AG10803 (cell line): Measurements from ENCODE around the gene CXCL1.

Source experiments
- DNase-seq: peaks from one replicate; pipeline ENCODE4 v3.0.0; 2010; ENCODE audit warnings: low read depth
- H3K4me3 ChIP-seq: 2 replicates; pipeline ENCODE4 v1.5.1; 2011; ENCODE audit warnings: mild to moderate bottlenecking, low read length, control low read depth
- TF ChIP-seq, protein P1 (sequence below): conservative IDR thresholded peaks from 2 replicates; pipeline ENCODE4 v1.5.1; 2011; ENCODE audit warnings: mild to moderate bottlenecking, low read length, control low read depth, inconsistent platforms

Gene CXCL1

DNA sequence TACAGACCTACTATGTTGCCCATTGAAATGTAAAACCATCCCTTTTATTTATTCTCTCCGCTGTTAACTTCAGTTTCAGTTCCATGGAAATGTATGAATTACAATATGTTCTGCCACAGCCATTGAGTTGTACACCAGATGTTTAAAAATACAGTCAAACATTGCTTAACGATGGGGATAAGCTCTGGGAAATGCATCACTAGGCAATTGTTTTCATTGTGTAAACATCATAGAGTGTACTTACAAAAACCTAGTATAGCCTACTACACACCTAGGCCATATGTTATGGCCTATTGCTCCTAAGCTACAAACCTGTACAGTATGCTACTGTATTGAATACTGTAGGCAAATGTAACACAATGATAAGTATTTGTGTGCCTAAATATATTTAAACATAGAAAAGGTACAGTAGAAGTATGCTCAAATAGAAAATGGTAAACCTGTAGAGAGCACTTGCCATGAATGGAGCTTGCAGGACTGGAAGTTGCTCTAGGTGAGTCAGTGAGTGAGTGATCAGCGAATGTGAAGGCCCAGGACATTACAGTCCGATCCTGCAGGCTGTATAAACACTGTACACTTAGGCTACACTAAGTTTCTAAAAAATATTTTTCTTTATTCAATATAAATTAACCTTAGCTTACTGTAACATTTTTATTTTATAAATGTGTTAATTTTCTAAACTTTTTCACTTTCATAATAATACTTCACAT is 18.8 kb upstream of the CXCL1 start:
- TF ChIP-seq, protein P1, sequence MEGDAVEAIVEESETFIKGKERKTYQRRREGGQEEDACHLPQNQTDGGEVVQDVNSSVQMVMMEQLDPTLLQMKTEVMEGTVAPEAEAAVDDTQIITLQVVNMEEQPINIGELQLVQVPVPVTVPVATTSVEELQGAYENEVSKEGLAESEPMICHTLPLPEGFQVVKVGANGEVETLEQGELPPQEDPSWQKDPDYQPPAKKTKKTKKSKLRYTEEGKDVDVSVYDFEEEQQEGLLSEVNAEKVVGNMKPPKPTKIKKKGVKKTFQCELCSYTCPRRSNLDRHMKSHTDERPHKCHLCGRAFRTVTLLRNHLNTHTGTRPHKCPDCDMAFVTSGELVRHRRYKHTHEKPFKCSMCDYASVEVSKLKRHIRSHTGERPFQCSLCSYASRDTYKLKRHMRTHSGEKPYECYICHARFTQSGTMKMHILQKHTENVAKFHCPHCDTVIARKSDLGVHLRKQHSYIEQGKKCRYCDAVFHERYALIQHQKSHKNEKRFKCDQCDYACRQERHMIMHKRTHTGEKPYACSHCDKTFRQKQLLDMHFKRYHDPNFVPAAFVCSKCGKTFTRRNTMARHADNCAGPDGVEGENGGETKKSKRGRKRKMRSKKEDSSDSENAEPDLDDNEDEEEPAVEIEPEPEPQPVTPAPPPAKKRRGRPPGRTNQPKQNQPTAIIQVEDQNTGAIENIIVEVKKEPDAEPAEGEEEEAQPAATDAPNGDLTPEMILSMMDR, result no peak
- no peak overlapping the region for H3K4me3 ChIP-seq
- no peak for DNase-seq

DNA sequence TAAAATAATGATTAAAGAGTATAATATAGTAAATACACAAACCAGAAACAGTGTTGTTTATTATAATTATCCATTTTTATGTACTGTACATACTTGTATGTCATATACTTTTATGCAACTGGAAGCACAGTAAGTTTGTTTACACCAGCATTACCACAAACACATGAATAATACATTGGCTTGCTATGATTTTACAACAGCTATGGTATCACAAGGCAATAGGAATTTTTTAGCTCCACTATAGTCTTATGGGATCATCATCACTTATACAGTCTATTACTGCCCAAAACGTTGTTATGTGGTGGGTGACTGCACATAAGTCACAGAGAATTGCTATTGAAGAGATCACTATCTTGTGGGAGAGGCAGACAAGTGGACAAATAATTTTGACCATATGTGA is 17.9 kb upstream of the CXCL1 start:
- TF ChIP-seq, protein P1, result no peak
- H3K4me3 ChIP-seq, result no peak overlapping the region
- DNase-seq, result no peak

- TF ChIP-seq, protein P1, result no peak
- no peak overlapping the region for H3K4me3 ChIP-seq
- DNase-seq, result no peak
Measured at GRCh38 chr4:73852771-73853170, 16.4 kb upstream of the CXCL1 start.

GRCh38 chr4:73853246-73853704 is 15.9 kb upstream of the CXCL1 start, which contains the start of gene PF4V1:
PF4V1 (plus strand) TSS chr4:73853296; CDS start chr4:73853363, 67 bp downstream.
- no peak for DNase-seq
- TF ChIP-seq, protein P1, result peak; percentile 42
- H3K4me3 ChIP-seq, result peak within 1 kb of the TSS; percentile 41

DNA sequence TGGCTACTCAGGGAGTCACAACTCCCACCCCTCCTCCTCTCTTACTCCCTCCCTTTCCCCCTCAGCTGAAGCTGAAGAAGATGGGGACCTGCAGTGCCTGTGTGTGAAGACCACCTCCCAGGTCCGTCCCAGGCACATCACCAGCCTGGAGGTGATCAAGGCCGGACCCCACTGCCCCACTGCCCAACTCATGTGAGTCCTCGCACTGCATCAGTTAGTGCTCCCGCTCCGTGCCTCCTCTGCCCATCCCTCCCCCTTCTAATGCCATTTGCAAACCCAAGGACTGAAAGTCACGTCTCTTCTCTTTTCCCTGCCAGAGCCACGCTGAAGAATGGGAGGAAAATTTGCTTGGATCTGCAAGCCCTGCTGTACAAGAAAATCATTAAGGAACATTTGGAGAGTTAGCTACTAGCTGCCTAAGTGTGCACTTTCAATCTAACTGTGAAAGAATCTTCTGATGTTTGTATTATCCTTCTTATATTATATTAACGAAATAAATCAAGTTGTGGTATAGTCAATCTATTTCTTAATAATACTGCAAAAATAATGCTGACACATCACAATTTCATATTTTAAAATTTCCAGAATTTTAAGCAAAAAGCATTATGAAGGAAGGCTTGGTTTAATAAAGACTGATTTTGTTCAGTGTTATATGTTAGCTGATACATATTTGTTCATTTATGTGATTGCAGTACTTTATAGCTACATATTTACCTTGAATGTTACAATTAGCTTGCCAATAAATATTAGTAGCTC is 15.3 kb upstream of the CXCL1 start:
- no peak for DNase-seq
- TF ChIP-seq, protein P1, result no peak
- H3K4me3 ChIP-seq, result peak overlapping the region; percentile 41; the same call in 1 of the 2 replicates

GRCh38 chr4:73855406-73855805 is 13.8 kb upstream of the CXCL1 start:
- no peak overlapping the region for H3K4me3 ChIP-seq
- DNase-seq, result no peak
- TF ChIP-seq, protein P1, result no peak

DNA sequence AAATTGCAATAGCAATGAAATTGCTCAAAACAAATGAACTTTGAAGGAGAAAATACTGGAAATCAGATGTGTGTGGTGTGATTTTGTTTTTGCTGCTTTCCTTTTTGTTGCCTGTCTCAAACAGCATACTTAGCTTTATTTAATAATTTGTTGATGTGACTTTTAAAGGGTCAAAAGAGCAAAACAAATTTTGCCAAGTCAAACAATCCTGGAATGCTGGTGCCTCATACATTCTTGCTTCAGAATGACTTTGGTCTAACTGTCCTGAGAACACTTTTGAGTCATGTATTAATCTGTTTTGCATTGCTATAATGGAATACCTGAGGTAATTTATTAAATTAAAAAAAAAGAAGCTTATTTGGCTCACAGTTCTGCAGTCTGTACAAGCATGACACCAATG is 12.7 kb upstream of the CXCL1 start:
- peak; percentile 77 for DNase-seq
- TF ChIP-seq, protein P1, result no peak
- H3K4me3 ChIP-seq, result no peak overlapping the region
